ENCODE measurements around the gene ALKBH5. TPM values are rescaled to one million over a fixed set of nuclear protein-coding genes. Genes with fewer than 3 reads are reported as not detected.

Gene ALKBH5
- total RNA-seq, 1 experiment from 2014 or later: 116 TPM

- no peak for DNase-seq (ENCODE audit: low spot score)
Observed at GRCh38 chr17:18241229-18241871, 57.7 kb downstream of the ALKBH5 start.

- no peak for DNase-seq (ENCODE audit: low spot score)
Observed at GRCh38 chr17:18245038-18245776, 61.6 kb downstream of the ALKBH5 start.

GRCh38 chr17:18246109-18246725 is 62.6 kb downstream of the ALKBH5 start:
- DNase-seq (ENCODE audit: low spot score): no peak

GRCh38 chr17:18246880-18247612 is 63.4 kb downstream of the ALKBH5 start:
- DNase-seq (ENCODE audit: low spot score): no peak

GRCh38 chr17:18247613-18248001 is 64.0 kb downstream of the ALKBH5 start:
- no peak for DNase-seq (ENCODE audit: low spot score)

- peak; percentile 71 for DNase-seq (ENCODE audit: low spot score)
Observed at GRCh38 chr17:18248300-18248731, 64.7 kb downstream of the ALKBH5 start.

- no peak for DNase-seq (ENCODE audit: low spot score)
Observed at GRCh38 chr17:18248811-18249210, 65.2 kb downstream of the ALKBH5 start.

- no peak for DNase-seq (ENCODE audit: low spot score)
Observed at GRCh38 chr17:18250259-18250658, 66.6 kb downstream of the ALKBH5 start.

GRCh38 chr17:18250708-18251107 is 67.1 kb downstream of the ALKBH5 start:
- no peak for DNase-seq (ENCODE audit: low spot score)

GRCh38 chr17:18251204-18251603 is 67.6 kb downstream of the ALKBH5 start:
- no peak for DNase-seq (ENCODE audit: low spot score)

GRCh38 chr17:18252160-18252559 is 68.5 kb downstream of the ALKBH5 start:
- no peak for DNase-seq (ENCODE audit: low spot score)

- no peak for DNase-seq (ENCODE audit: low spot score)
Observed at GRCh38 chr17:18253187-18253884, 69.7 kb downstream of the ALKBH5 start.

- no peak for DNase-seq (ENCODE audit: low spot score)
Observed at GRCh38 chr17:18253947-18254821, 70.6 kb downstream of the ALKBH5 start.

GRCh38 chr17:18254888-18255649 is 71.4 kb downstream of the ALKBH5 start:
- DNase-seq (ENCODE audit: low spot score): no peak

GRCh38 chr17:18256351-18256750 is 72.7 kb downstream of the ALKBH5 start:
- no peak for DNase-seq (ENCODE audit: low spot score)

- no peak for DNase-seq (ENCODE audit: low spot score)
Observed at GRCh38 chr17:18256776-18257175, 73.1 kb downstream of the ALKBH5 start.

GRCh38 chr17:18257268-18257981 is 73.8 kb downstream of the ALKBH5 start:
- DNase-seq (ENCODE audit: low spot score): peak; percentile 81

- peak; percentile 82 for DNase-seq (ENCODE audit: low spot score)
Observed at GRCh38 chr17:18257982-18258355, 74.3 kb downstream of the ALKBH5 start.

GRCh38 chr17:18258356-18259038 is 74.9 kb downstream of the ALKBH5 start, which contains the start of gene FLII:
Gene FLII, minus strand, starts transcription at chr17:18258738. Its CDS starts 48 bp downstream, at chr17:18258690.
- DNase-seq (ENCODE audit: low spot score): peak; percentile 25
